Measurements from ENCODE around the gene PPP1R14B. TPM values are rescaled to one million over a fixed set of nuclear protein-coding genes. Genes with fewer than 3 reads are reported as not detected.

Gene PPP1R14B
- total and polyA plus RNA-seq, 9 donors = 15.1 to 71.3 (median 52.3) TPM

DNA sequence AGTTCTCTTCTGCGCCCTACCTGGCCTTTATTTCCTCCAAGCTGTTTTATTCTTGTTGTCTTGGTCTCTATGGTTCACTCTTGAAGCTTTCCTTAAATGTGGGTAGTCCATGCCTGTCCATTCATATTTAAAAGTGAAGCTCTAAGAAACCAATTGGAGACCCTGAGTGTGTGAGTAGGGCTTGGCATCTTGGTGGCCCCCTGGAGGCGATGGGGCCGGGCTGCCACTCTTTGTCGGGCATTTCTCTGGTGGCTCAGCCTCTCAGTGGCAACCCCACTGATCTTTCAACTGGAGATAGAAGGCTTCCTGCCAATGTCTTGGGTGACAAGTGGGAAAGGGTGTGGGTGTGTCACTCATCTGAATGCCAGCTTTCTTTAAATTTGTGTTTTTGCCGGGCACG, 29.9 kb downstream of the PPP1R14B start:
- no peak for DNase-seq
- 78 to 88% (median 86%) methylated on average over 6 of the region's 6 CpGs for WGBS, 3 donors
- TF ChIP-seq, protein P1, sequence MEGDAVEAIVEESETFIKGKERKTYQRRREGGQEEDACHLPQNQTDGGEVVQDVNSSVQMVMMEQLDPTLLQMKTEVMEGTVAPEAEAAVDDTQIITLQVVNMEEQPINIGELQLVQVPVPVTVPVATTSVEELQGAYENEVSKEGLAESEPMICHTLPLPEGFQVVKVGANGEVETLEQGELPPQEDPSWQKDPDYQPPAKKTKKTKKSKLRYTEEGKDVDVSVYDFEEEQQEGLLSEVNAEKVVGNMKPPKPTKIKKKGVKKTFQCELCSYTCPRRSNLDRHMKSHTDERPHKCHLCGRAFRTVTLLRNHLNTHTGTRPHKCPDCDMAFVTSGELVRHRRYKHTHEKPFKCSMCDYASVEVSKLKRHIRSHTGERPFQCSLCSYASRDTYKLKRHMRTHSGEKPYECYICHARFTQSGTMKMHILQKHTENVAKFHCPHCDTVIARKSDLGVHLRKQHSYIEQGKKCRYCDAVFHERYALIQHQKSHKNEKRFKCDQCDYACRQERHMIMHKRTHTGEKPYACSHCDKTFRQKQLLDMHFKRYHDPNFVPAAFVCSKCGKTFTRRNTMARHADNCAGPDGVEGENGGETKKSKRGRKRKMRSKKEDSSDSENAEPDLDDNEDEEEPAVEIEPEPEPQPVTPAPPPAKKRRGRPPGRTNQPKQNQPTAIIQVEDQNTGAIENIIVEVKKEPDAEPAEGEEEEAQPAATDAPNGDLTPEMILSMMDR (IDR thresholded peaks at IDR 0.05) = no peak
- no peak for TF ChIP-seq EP300 (IDR thresholded peaks at IDR 0.05)
- TF ChIP-seq POLR2A (IDR thresholded peaks at IDR 0.05) = no peak
- H3K4me1 ChIP-seq (ENCODE audit: insufficient read depth) = no peaks in the 10 kb centered on the region
- H3K36me3 ChIP-seq = no peaks in the 10 kb centered on the region
- H3K27ac ChIP-seq = no peak overlapping the region
- intact Hi-C loops (cut with DNase I) = no loop called here
- H3K27me3 ChIP-seq = no peaks in the 10 kb centered on the region
- H3K4me3 ChIP-seq = no peak overlapping the region
- H3K9me3 ChIP-seq = no peaks in the 10 kb centered on the region

DNA sequence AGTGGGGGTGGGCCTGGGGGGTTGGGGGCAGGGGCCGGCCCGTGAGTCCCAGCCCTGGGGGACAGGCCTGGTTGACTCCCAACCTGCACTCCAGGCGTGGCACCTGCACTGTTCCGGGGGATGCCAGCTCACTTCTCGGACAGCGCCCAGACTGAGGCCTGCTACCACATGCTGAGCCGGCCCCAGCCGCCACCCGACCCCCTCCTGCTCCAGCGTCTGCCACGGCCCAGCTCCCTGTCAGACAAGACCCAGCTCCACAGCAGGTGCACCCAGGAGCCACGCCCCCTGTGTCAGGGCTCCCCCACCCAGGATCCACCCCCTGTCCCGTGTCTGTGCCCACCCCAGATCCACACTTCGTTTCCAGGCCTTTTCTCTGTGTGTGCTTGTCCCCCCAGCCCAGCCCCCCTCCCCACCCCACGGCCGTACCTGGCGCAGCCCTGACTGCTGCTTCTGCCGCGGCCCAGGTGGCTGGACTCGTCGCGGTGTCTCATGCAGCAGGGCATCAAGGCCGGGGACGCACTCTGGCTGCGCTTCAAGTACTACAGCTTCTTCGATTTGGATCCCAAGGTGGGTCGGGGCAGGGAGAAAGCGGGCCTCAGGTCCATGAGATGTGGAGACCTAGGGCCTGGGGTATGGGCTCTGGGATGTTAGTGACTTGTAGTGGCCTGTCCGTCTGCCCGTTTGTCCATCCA, 35.4 kb downstream of the PPP1R14B start:
- Histone ChIP-seq H3K9me3 (no peaks in the 10 kb centered on the region), H3K27ac (no peak overlapping the region), H3K4me1 (ENCODE audit: insufficient read depth) (peaks cover 4% of the 10 kb centered on the region), H3K36me3 (no peaks in the 10 kb centered on the region), H3K4me3 (no peak overlapping the region), H3K27me3 (no peaks in the 10 kb centered on the region)
- WGBS, 3 donors = 82 to 89% (median 84%) methylated on average over 27 to 30 of the region's 30 CpGs
- intact Hi-C loops (cut with DNase I) = no loop called here
- TF ChIP-seq POLR2A (IDR thresholded peaks at IDR 0.05) = no peak
- no peak for TF ChIP-seq EP300 (IDR thresholded peaks at IDR 0.05)
- TF ChIP-seq, protein P1 (IDR thresholded peaks at IDR 0.05) = no peak
- DNase-seq = no peak

DNA sequence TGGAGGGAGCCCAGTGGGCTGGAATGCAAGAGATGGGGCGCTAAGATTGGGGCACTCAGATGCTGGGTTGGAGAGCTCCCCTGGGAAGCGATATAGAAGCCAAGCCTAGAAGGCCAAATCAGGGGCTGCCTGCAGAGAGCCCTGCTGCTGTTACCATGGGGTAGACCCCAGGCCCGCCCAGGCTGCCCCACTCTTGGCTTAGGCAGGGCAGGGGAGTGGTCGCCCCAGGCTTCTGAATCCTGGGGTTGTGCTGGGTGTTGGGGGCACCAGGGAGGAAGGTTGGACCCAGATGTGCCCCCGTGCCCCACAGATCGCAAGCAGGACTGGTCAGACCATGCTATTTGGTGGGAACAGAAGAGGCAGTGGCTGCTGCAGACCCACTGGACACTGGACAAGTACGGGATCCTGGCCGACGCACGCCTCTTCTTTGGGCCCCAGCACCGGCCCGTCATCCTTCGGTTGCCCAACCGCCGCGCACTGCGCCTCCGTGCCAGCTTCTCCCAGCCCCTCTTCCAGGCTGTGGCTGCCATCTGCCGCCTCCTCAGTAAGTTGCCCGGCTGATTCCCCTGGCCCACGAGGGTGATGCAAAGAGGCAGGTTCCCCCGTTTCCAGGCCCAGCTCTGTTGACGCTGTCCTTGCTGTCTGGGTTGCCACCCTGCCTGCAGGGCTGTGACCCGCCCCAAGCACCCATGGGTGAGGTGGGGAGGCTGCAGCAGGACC, 36.3 kb downstream of the PPP1R14B start:
- DNase-seq = no peak
- H3K27me3 ChIP-seq = no peaks in the 10 kb centered on the region
- 93 to 95% (median 94%) methylated on average over 23 to 24 of the region's 24 CpGs for WGBS, 3 donors
- H3K4me1 ChIP-seq (ENCODE audit: insufficient read depth) = peaks cover 4% of the 10 kb centered on the region
- no peaks in the 10 kb centered on the region for H3K9me3 ChIP-seq
- intact Hi-C loops (cut with DNase I) = no loop called here
- H3K36me3 ChIP-seq = no peaks in the 10 kb centered on the region
- no peak overlapping the region for H3K4me3 ChIP-seq
- no peak overlapping the region for H3K27ac ChIP-seq
- TF ChIP-seq EP300 (IDR thresholded peaks at IDR 0.05) (no peak), POLR2A (IDR thresholded peaks at IDR 0.05) (no peak)
- TF ChIP-seq, protein P1 (IDR thresholded peaks at IDR 0.05) = no peak

DNA sequence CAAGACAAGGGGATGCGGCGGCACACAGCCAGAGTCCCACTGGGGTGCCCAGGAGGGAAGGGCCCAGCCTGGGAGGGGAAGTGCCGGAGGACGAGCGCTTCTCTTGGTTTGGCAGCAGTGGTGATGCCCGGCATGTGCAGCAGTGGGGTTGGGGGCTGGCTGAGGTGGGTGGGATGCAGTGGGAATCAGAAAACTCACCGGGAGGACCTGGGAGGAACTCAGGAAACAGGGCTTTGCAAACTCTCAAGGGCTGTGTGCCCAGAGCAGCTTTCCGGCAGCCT, 37.2 kb downstream of the PPP1R14B start:
- H3K4me1 ChIP-seq (ENCODE audit: insufficient read depth) = peaks cover 4% of the 10 kb centered on the region
- no peaks in the 10 kb centered on the region for H3K9me3 ChIP-seq
- H3K27ac ChIP-seq = no peak overlapping the region
- intact Hi-C loops (cut with DNase I) = loop anchor here in 2 of 4 donors (10.0 kb wide), 1 partner anchor 55 kb away; no protein-coding TSS in a partner anchor
- DNase-seq = no peak
- TF ChIP-seq EP300 (IDR thresholded peaks at IDR 0.05) = no peak
- no peak for TF ChIP-seq POLR2A (IDR thresholded peaks at IDR 0.05)
- TF ChIP-seq, protein P1 (IDR thresholded peaks at IDR 0.05) = no peak
- no peaks in the 10 kb centered on the region for H3K27me3 ChIP-seq
- no peaks in the 10 kb centered on the region for H3K36me3 ChIP-seq
- H3K4me3 ChIP-seq = no peak overlapping the region
- WGBS, 3 donors = 88 to 92% (median 91%) methylated on average over 8 of the region's 8 CpGs

Data from ovary (tissue), 9 donors.